A673 (cell line): Measurements from ENCODE around the gene NUMB. TPM values are rescaled to one million over a fixed set of nuclear protein-coding genes. Genes with fewer than 3 reads are reported as not detected.

Experiments used
- BruUV-seq: library from RNA; stranded (reverse); fragments of 400-500 nt; replicated peaks from 2 replicates; lab custom pipeline; 2021; lab: Mats Ljungman, UMichigan
- CTCF ChIA-PET: fragments of 300-600 bp; sonication (Branson Sonifier 250); formaldehyde crosslinking; loops from one replicate; lab custom pipeline; 2022; ENCODE audit warnings: antibody characterized with exemption; lab: Charles Lee
- POLR2A ChIA-PET: fragments of 300-600 bp; sonication (Branson Sonifier 250); formaldehyde crosslinking; loops from one replicate; lab custom pipeline; 2022; ENCODE audit warnings: antibody characterized with exemption; ENCODE audit not compliant: low non-redundant PET; lab: Charles Lee
- DNase-seq: peaks from one replicate; pipeline ENCODE4 v3.0.0-alpha.2; 2015; ENCODE audit warnings: low spot score
- H3K27ac ChIP-seq: fragments of 200-600 bp; sonication (generic); 2 replicates; pipeline ENCODE4 v1.5.1; 2016; ENCODE audit warnings: mixed run types, low read depth, mild to moderate bottlenecking, mixed read lengths, antibody characterized with exemption, low read length; ENCODE audit not compliant: poor library complexity, severe bottlenecking
- H3K27me3 ChIP-seq: fragments of 200-600 bp; sonication (generic); replicated peaks from 2 replicates; pipeline ENCODE4 v1.6.1; 2017; ENCODE audit warnings: mixed run types, low read depth, mild to moderate bottlenecking, mixed read lengths, antibody characterized with exemption, low read length; ENCODE audit not compliant: insufficient read depth, poor library complexity
- H3K36me3 ChIP-seq: fragments of 200-600 bp; sonication (generic); 2 replicates; pipeline ENCODE4 v1.6.1; 2016; ENCODE audit warnings: mixed run types, mild to moderate bottlenecking, mixed read lengths, antibody characterized with exemption, low read length; ENCODE audit not compliant: insufficient read depth, poor library complexity, severe bottlenecking
- H3K4me1 ChIP-seq: fragments of 200-600 bp; sonication (generic); 2 replicates; pipeline ENCODE4 v1.6.1; 2017; ENCODE audit warnings: mixed run types, mild to moderate bottlenecking, mixed read lengths, antibody characterized with exemption, low read length; ENCODE audit not compliant: insufficient read depth, poor library complexity, severe bottlenecking
- H3K4me3 ChIP-seq: fragments of 200-600 bp; sonication (generic); 2 replicates; pipeline ENCODE4 v1.5.1; 2016; ENCODE audit warnings: low read depth, mixed run types, mild to moderate bottlenecking, mixed read lengths, low read length; ENCODE audit not compliant: poor library complexity, severe bottlenecking
- H3K9me3 ChIP-seq: fragments of 200-600 bp; sonication (generic); 2 replicates; pipeline ENCODE4 v1.6.1; 2016; ENCODE audit warnings: mixed run types, low read depth, mild to moderate bottlenecking, mixed read lengths, antibody characterized with exemption, low read length; ENCODE audit not compliant: poor library complexity, severe bottlenecking
- EZH2 ChIP-seq: fragments of 200-600 bp; sonication (generic); IDR thresholded peaks from 2 replicates; pipeline ENCODE4 v1.6.1; 2017; ENCODE audit warnings: borderline replicate concordance, low read depth, mild to moderate bottlenecking, mixed read lengths, antibody characterized with exemption, low read length; ENCODE audit not compliant: poor library complexity, severe bottlenecking
- intact Hi-C: fragments of 100-400 bp; cut with micrococcal nuclease; formaldehyde crosslinking; loops from one replicate; pipeline ENCODE4 v1.10.0; 2022; ENCODE audit not compliant: unreplicated experiment
- total RNA-seq: library from RNA; stranded (reverse); gene quantifications from 2 replicates; pipeline ENCODE4 v1.2.3, GENCODE V29; 2021
- TF ChIP-seq, protein P1 (sequence below): fragments of 300-800, 200-600 bp; sonication (generic); conservative IDR thresholded peaks from 2 replicates; pipeline ENCODE4 v1.5.1; 2017; ENCODE audit warnings: low read depth, mild to moderate bottlenecking, antibody characterized with exemption, low read length, moderate library complexity, mixed read lengths

Gene NUMB
- total RNA-seq, 1 experiment from 2014 or later, result 46.3 TPM

DNA sequence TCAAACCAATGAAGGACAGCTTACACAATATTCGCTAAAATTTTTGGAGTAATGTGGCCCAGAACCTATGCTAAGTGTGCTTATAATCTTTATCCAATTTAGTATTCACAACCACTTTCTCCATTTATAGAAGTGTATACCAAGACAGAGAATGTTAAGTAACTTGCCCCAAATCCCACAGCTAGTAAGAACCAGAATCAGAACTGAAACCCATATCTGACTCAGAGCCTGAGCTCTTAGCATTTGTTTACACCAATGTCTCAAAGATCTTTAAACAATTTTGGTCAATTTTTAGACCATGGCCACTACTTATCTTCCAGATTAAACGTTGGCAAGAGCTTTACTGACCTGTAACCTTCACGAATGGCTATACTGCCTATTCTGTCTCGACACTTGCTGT lies 168.1 kb downstream of the NUMB start:
- TF ChIP-seq, protein P1, sequence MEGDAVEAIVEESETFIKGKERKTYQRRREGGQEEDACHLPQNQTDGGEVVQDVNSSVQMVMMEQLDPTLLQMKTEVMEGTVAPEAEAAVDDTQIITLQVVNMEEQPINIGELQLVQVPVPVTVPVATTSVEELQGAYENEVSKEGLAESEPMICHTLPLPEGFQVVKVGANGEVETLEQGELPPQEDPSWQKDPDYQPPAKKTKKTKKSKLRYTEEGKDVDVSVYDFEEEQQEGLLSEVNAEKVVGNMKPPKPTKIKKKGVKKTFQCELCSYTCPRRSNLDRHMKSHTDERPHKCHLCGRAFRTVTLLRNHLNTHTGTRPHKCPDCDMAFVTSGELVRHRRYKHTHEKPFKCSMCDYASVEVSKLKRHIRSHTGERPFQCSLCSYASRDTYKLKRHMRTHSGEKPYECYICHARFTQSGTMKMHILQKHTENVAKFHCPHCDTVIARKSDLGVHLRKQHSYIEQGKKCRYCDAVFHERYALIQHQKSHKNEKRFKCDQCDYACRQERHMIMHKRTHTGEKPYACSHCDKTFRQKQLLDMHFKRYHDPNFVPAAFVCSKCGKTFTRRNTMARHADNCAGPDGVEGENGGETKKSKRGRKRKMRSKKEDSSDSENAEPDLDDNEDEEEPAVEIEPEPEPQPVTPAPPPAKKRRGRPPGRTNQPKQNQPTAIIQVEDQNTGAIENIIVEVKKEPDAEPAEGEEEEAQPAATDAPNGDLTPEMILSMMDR, result no peak
- TF ChIP-seq EZH2, result no peak
- no peak for DNase-seq
- intact Hi-C loops, result no loop called here
- BruUV-seq, result no TSS peak
- H3K27ac ChIP-seq, result no peak overlapping the region
- no peaks in the 10 kb centered on the region for H3K4me1 ChIP-seq
- H3K9me3 ChIP-seq, result no peaks in the 10 kb centered on the region
- H3K36me3 ChIP-seq, result no peaks in the 10 kb centered on the region
- H3K4me3 ChIP-seq, result no peak overlapping the region
- ChIA-PET POLR2A (no interaction called here), CTCF (no interaction called here)
- no peaks in the 10 kb centered on the region for H3K27me3 ChIP-seq

DNA sequence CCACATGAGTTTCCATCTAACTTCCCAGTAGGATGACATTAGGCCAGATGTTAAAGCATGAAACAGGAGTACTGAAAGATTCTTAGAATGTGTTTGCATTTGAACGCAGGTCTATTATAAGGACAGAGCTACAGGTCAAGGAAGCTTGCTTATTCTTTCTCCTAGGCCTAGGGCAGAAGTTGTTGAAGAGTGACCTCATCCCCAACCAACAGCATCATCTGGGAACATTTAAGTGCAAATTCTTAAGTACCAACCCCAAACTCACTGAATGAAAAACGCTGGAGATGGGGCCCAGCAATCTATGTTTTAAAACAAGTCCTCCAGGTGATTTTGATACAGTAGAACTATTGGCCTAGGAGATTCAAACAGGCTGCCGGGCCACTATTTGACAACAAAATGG lies 168.6 kb downstream of the NUMB start:
- ChIA-PET POLR2A (no interaction called here), CTCF (no interaction called here)
- H3K4me3 ChIP-seq, result no peak overlapping the region
- H3K27me3 ChIP-seq, result no peaks in the 10 kb centered on the region
- no peak for DNase-seq
- TF ChIP-seq EZH2, result no peak
- TF ChIP-seq, protein P1, result no peak
- H3K4me1 ChIP-seq, result no peaks in the 10 kb centered on the region
- intact Hi-C loops, result no loop called here
- no TSS peak for BruUV-seq
- H3K9me3 ChIP-seq, result no peaks in the 10 kb centered on the region
- no peak overlapping the region for H3K27ac ChIP-seq
- peaks cover 3% of the 10 kb centered on the region for H3K36me3 ChIP-seq

DNA sequence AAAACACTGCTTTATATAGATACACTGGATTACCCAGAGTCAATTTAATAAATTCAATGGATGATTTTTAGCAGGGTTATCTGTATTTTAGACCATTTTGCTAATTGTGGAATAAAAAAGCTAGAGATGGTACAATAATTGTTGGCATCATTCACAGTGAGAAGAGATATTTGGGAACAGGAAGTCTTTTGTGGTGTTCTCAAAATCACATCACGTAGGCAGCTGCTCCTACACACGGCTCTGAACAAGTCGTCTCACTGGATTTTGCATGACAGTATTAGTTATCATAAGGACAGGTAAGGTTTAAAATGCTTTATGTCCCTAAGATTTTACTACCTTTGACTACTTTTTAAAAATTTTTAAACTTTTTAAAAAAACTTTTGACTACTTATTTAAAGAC lies 169.0 kb downstream of the NUMB start:
- Histone ChIP-seq H3K36me3 (peaks cover 3% of the 10 kb centered on the region), H3K27ac (no peak overlapping the region), H3K27me3 (no peaks in the 10 kb centered on the region), H3K4me1 (no peaks in the 10 kb centered on the region), H3K4me3 (no peak overlapping the region), H3K9me3 (no peaks in the 10 kb centered on the region)
- ChIA-PET CTCF (no interaction called here), POLR2A (no interaction called here)
- TF ChIP-seq, protein P1, result no peak
- TF ChIP-seq EZH2, result no peak
- intact Hi-C loops, result no loop called here
- DNase-seq, result no peak
- no TSS peak for BruUV-seq
